ENCODE measurements around the gene TNNI3.
"Not testable (repeated sequence)": the region's sequence is repeated elsewhere in the genome, so short reads cannot be mapped to it uniquely, and the experiment has no call there.

TNNI3 gene

DNA sequence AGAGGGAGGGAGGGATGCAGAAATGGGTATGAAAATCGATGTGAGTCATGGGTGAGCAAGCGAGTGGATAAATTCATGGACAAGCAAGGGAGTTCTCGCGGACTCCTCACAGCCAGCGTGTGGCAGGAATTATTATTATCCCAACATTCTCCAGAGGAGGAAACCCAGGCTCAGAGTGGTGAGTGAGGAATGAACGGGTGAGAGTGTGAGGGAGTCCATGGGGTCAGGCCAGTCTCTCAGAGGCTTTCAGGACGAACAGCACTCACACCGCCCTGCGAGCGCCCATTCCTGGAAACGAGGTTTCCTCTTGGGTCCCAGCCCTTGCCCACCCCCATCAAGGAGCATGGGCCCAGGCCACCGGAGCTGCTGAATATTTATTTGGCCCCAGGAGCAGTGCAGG is 15.2 kb upstream of the TNNI3 start:
- peak overlapping the region; percentile 50 for H3K4me3 ChIP-seq (ENCODE audit: low read length)
- DNase-seq (ENCODE audit: low read depth), result peak; percentile 70
- TF ChIP-seq, protein P1, sequence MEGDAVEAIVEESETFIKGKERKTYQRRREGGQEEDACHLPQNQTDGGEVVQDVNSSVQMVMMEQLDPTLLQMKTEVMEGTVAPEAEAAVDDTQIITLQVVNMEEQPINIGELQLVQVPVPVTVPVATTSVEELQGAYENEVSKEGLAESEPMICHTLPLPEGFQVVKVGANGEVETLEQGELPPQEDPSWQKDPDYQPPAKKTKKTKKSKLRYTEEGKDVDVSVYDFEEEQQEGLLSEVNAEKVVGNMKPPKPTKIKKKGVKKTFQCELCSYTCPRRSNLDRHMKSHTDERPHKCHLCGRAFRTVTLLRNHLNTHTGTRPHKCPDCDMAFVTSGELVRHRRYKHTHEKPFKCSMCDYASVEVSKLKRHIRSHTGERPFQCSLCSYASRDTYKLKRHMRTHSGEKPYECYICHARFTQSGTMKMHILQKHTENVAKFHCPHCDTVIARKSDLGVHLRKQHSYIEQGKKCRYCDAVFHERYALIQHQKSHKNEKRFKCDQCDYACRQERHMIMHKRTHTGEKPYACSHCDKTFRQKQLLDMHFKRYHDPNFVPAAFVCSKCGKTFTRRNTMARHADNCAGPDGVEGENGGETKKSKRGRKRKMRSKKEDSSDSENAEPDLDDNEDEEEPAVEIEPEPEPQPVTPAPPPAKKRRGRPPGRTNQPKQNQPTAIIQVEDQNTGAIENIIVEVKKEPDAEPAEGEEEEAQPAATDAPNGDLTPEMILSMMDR (IDR thresholded peaks at IDR 0.05; ENCODE audit: insufficient read depth, low read depth, low read length, missing control alignments), result no peak

GRCh38 chr19:55172318-55172717 is 14.8 kb upstream of the TNNI3 start:
- H3K4me3 ChIP-seq (ENCODE audit: low read length); DNase-seq (ENCODE audit: low read depth): not testable (repeated sequence)

DNA sequence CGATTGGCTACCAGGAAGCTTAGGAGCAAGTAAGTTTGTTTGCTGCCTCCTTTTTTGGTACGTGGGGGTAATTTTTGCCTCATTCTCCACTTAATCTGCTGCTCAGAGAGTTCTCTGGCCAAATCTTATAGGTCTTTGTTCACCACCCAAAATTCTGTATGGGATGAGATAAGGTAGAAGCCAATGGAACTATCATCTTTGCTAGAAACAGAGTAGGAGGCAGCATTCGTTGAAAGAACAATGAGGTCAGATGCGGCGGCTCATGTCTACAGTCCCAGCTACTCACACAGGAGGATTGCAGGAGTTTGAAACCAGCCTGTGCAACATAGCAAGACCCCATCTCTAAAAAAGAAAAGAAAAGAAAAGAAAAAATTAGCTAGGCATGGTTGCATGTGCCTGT is 13.9 kb upstream of the TNNI3 start:
- DNase-seq (ENCODE audit: low read depth), result no peak
- TF ChIP-seq, protein P1 (IDR thresholded peaks at IDR 0.05; ENCODE audit: insufficient read depth, low read depth, low read length, missing control alignments), result no peak
- no peak overlapping the region for H3K4me3 ChIP-seq (ENCODE audit: low read length)

GRCh38 chr19:55169136-55169535 is 11.6 kb upstream of the TNNI3 start:
- no peak overlapping the region for H3K4me3 ChIP-seq (ENCODE audit: low read length)
- TF ChIP-seq, protein P1 (IDR thresholded peaks at IDR 0.05; ENCODE audit: insufficient read depth, low read depth, low read length, missing control alignments), result no peak
- no peak for DNase-seq (ENCODE audit: low read depth)

DNA sequence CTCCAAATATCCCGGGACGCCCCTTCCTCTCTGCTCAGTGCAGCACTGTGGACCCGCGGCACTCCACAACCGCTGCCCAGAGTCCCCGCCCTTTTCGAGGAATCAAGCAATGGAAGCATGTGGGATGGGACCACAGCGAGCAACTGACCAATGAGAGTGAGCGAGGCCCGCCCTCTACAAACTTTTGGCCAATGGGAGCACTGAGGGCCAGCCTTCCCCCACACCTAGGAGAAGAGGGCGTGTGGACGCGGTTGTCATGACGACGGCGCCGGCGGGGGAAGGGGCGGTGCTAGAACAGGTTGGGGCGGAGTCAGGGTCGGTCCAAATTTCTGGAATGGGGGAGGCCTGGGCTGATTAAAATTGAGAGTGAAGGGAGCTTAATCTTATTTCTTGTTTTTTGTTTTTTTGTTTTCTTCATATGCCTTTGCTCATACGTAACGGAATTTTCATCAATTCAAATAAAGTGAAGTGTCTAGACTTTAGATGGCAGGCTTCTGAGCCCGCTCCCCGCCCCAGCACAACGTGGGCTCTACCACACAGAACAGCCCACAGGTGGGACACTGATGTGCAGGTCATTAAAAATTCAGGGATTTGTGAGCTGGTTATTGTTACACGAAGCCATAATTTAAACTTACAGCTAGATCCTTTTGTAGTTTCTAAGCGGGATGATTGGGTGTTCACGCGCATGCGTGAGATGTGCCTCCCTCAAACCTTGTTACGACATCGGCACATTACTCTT is 9.2 kb upstream of the TNNI3 start, which contains the start of gene DNAAF3:
Gene DNAAF3 (minus strand): TSS at position 84 of the 739 bp plus-strand sequence. CDS start 200 bp downstream, outside the sequence.
- TF ChIP-seq, protein P1 (IDR thresholded peaks at IDR 0.05; ENCODE audit: insufficient read depth, low read depth, low read length, missing control alignments), result no peak
- DNase-seq (ENCODE audit: low read depth), result peak; percentile 99
- peak within 1 kb of the TSS; percentile 66 for H3K4me3 ChIP-seq (ENCODE audit: low read length)

GRCh38 chr19:55165952-55166529 is 8.5 kb upstream of the TNNI3 start:
- TF ChIP-seq, protein P1 (IDR thresholded peaks at IDR 0.05; ENCODE audit: insufficient read depth, low read depth, low read length, missing control alignments), result peak; percentile 63
- peak; percentile 90 for DNase-seq (ENCODE audit: low read depth)
- H3K4me3 ChIP-seq (ENCODE audit: low read length), result peak overlapping the region; percentile 66

DNA sequence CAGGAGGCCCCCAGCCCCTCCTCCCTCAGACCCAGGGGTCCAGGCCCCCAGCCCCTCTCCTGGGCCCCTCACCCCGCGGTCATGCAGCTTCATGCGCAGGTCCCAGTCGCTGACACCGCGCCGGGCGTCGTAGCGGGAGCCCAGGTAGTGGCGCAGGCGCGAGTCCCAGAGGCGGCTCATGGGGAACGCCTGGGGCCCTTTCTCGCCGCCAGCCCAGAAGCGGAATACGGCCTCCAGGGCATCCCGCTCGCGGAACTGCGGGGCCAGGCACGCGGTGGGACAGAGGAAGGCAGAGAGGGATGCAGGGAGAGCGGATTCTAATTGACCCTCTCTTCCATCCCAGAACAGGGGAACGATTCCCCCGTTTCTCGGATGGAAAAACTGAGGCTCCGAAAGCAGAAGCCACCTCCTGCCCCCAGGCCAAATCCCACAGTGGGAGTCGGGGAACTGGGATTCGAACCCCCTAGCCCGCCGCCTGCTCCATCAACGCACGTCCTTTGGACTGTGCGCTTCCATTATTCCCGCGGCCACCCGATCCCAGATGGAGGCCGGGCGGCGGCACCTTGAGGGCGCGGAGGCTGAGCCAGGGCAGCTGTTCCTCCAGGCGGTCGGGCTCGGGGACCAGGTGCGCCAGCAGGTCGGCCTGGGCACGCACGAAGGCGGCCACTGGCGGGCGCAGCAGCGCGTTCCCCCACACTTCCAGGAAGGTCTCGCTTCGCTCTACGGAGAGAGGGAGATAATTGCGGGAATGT is 4.2 kb upstream of the TNNI3 start:
- H3K4me3 ChIP-seq (ENCODE audit: low read length), result no peak overlapping the region
- TF ChIP-seq, protein P1 (IDR thresholded peaks at IDR 0.05; ENCODE audit: insufficient read depth, low read depth, low read length, missing control alignments), result no peak
- DNase-seq (ENCODE audit: low read depth), result no peak
